HepG2 (cell line): ENCODE data around the gene KMT2B. TPM values are rescaled to one million over a fixed set of nuclear protein-coding genes. Genes with fewer than 3 reads are reported as not detected.

Experiments
- ATAC-seq: fragments of 200-7000 bp; cut with Tn5 transposase; 3 replicates; pipeline ENCODE4 v1.9.1; 2020; ENCODE audit warnings: mild to moderate bottlenecking, moderate library complexity
- BruUV-seq: library from RNA; stranded (reverse); fragments of 400-500 nt; replicated peaks from 2 replicates; lab custom pipeline; 2021; lab: Mats Ljungman, UMichigan
- CTCF ChIA-PET: fragments of 300-600 bp; formaldehyde crosslinking; extraction: SDS; loops from one replicate; lab custom pipeline; 2021; ENCODE audit warnings: low total read pairs, inconsistent platforms, low intra/inter-chr PET ratio; lab: Yijun Ruan, JAX
- POLR2A ChIA-PET: fragments of 350-600 bp; sonication (Branson Sonifier 250); formaldehyde crosslinking; loops from one replicate; lab custom pipeline; 2020; ENCODE audit warnings: antibody characterized with exemption, inconsistent platforms; lab: Yijun Ruan, JAX
- DNase-seq: peaks from one replicate; pipeline ENCODE4 v3.0.0-alpha.2; 2015; ENCODE audit warnings: low spot score
- FAIRE-seq: peaks from 3 replicates; lab custom pipeline; 2011; peaks lifted over from hg19 to GRCh38; lab: Jason Lieb, UNC
- H2AFZ ChIP-seq: one replicate; pipeline ENCODE4 v1.6.1; 2011; ENCODE audit warnings: low read length, inconsistent platforms
- H3K27ac ChIP-seq: fragments of 300-600 bp; 3 replicates; pipeline ENCODE4 v1.8.0; 2011; ENCODE audit warnings: mixed run types, mild to moderate bottlenecking, mixed read lengths, low read length, inconsistent platforms; ENCODE audit not compliant: insufficient read depth; ENCODE audit errors: extremely low read length
- H3K27me3 ChIP-seq, 2 experiments: fragments of 200-600 bp in 1 of 2; 2 replicates in 1 of 2; 3 replicates in 1 of 2; pipeline versions ENCODE4 v1.6.0 to v1.8.0; 2011; ENCODE audit warnings: low read length in 2 of 2, mild to moderate bottlenecking in 2 of 2, moderate library complexity in 2 of 2, inconsistent platforms in 1 of 2; ENCODE audit not compliant: insufficient read depth in 2 of 2, control insufficient read depth in 1 of 2
- H3K36me3 ChIP-seq, 2 experiments: fragments of 200-600 bp in 1 of 2; replicated peaks in 1 of 2; 2 replicates in 1 of 2; 3 replicates in 1 of 2; pipeline versions ENCODE4 v1.5.1 to v1.8.0; 2011; ENCODE audit warnings: low read length in 2 of 2, inconsistent platforms in 1 of 2; ENCODE audit not compliant: insufficient read depth in 2 of 2, control insufficient read depth in 1 of 2
- H3K4me1 ChIP-seq: 2 replicates; pipeline ENCODE4 v1.5.1; 2012; ENCODE audit warnings: low read length, inconsistent platforms; ENCODE audit not compliant: insufficient read depth
- H3K4me2 ChIP-seq: 2 replicates; pipeline ENCODE4 v1.6.0; 2011; ENCODE audit warnings: low read depth, low read length, inconsistent platforms
- H3K4me3 ChIP-seq, 3 experiments: fragments of 200-600 bp in 1 of 3; sonication (generic), shearing (Covaris generic) in 1 of 3; replicated peaks in 1 of 3; 2 replicates each; pipeline ENCODE4 v1.5.1; 2011 to 2016; ENCODE audit warnings: low read length in 3 of 3, inconsistent platforms in 2 of 3, low read depth in 2 of 3, mild to moderate bottlenecking in 2 of 3, control low read depth in 1 of 3, mixed read lengths in 1 of 3; ENCODE audit not compliant: insufficient read depth in 1 of 3
- H3K79me2 ChIP-seq: one replicate; pipeline ENCODE4 v1.6.1; 2011; ENCODE audit warnings: low read length, inconsistent platforms; ENCODE audit not compliant: insufficient read depth
- H3K9ac ChIP-seq: 2 replicates; pipeline ENCODE4 v1.6.0; 2011; ENCODE audit warnings: mild to moderate bottlenecking, low read depth, low read length, inconsistent platforms; ENCODE audit not compliant: insufficient read depth
- H3K9me3 ChIP-seq: 2 replicates; pipeline ENCODE4 v1.5.1; 2012; ENCODE audit warnings: mild to moderate bottlenecking, low read length
- H4K20me1 ChIP-seq: 2 replicates; pipeline ENCODE4 v1.6.0; 2011; ENCODE audit warnings: inconsistent platforms, mild to moderate bottlenecking, low read length, moderate library complexity; ENCODE audit not compliant: insufficient read depth
- AFF4 ChIP-seq: sonication (generic); formaldehyde crosslinking; IDR thresholded peaks from 2 replicates; pipeline ENCODE4 v1.4.0; 2020; ENCODE audit warnings: missing genetic modification reagents
- ARNT ChIP-seq: fragments of 450-650 bp; IDR thresholded peaks from 2 replicates; pipeline ENCODE4 v1.6.1; 2017
- BRD4 ChIP-seq: sonication (generic); formaldehyde crosslinking; IDR thresholded peaks from 2 replicates; pipeline ENCODE4 v1.4.0; 2020; ENCODE audit warnings: missing genetic modification reagents
- MXD4 ChIP-seq: IDR thresholded peaks from 2 replicates; pipeline ENCODE4 v1.6.1; 2016; ENCODE audit warnings: mild to moderate bottlenecking, missing biosample characterization, missing genetic modification reagents
- PREB ChIP-seq: sonication (generic); formaldehyde crosslinking; IDR thresholded peaks from 2 replicates; pipeline ENCODE4 v1.4.0; 2020; ENCODE audit warnings: missing genetic modification reagents
- U2AF2 ChIP-seq: fragments of 200-400 bp; formaldehyde crosslinking; IDR thresholded peaks from 2 replicates; pipeline ENCODE4 v1.6.1; 2017; ENCODE audit warnings: low read depth, mild to moderate bottlenecking, low read length
- ZNF547 ChIP-seq: sonication (generic); formaldehyde crosslinking; IDR thresholded peaks from 2 replicates; pipeline ENCODE4 v1.5.1; 2020; ENCODE audit warnings: mild to moderate bottlenecking, missing genetic modification reagents
- ZSCAN20 ChIP-seq: sonication (generic); formaldehyde crosslinking; IDR thresholded peaks from 2 replicates; pipeline ENCODE4 v1.4.0; 2020; ENCODE audit warnings: missing genetic modification reagents, mild to moderate bottlenecking, borderline replicate concordance
- WGBS: methylation state at CpG from one replicate; pipeline ENCODE4 v1.1.6; 2017; ENCODE audit warnings: low lambda C conversion rate; 5-methylcytosine and 5-hydroxymethylcytosine counted together
- in situ Hi-C: cut with HindIII; loops from 2 replicates; pipeline ENCODE4 v1.10.0; 2017; ENCODE audit warnings: low pct_unique_long_range_greater_than_20kb; ENCODE audit not compliant: extremely low pct_ligation_motif_present
- intact Hi-C: fragments of 100-400 bp; cut with micrococcal nuclease; formaldehyde crosslinking; loops from one replicate; pipeline ENCODE4 v1.10.0; 2022; ENCODE audit not compliant: unreplicated experiment
- polyA plus RNA-seq, 8 experiments: library from polyadenylated mRNA; depleted of rRNA in 3 of 8; stranded (reverse) in 7 of 8; unstranded in 1 of 8; fragments of >200 nt; fragmentation: Illumina TruSeq in 4 of 8; extraction: Trizol in 4 of 8; gene quantifications; 2 replicates each; pipeline versions ENCODE4 v1.2.1 to v1.2.3, GENCODE V29; 2011 to 2016; ENCODE audit warnings: low read depth in 4 of 8, missing spikeins in 1 of 8, mixed read lengths in 1 of 8; ENCODE audit not compliant: insufficient read depth in 1 of 8
- total RNA-seq, 5 experiments: library from RNA; depleted of rRNA; stranded (reverse); fragments of >200 nt; fragmentation: Illumina TruSeq; extraction: Trizol; gene quantifications; 2 replicates each; pipeline ENCODE4 v1.2.3, GENCODE V29; 2016; ENCODE audit warnings: low read depth in 1 of 5

Gene KMT2B
- total and polyA plus RNA-seq, 2 of the 13 experiments (the other 11 are each of a cell fraction or from before 2014, with no cell fraction given): 6.2 to 16.9 TPM

GRCh38 chr19:35779033-35779432, 61.2 kb downstream of the KMT2B start:
- WGBS: 94% methylated on average over 8 of the region's 8 CpGs

GRCh38 chr19:35780058-35780457, 62.3 kb downstream of the KMT2B start:
- TF ChIP-seq AFF4 (CRISPR knock-in tag) (no peak), ZNF547 (CRISPR knock-in tag) (no peak)
- WGBS: 96% methylated on average over 13 of the region's 16 CpGs
- in situ Hi-C loops: no loop called here
- Histone ChIP-seq H3K9ac (no peak overlapping the region), H2AFZ (no peak overlapping the region), H3K9me3 (no peaks in the 10 kb centered on the region), H3K4me1 (peaks cover 38% of the 10 kb centered on the region), H3K79me2 (no peaks in the 10 kb centered on the region), H3K27me3 (no peaks in the 10 kb centered on the region), H4K20me1 (no peaks in the 10 kb centered on the region), H3K36me3 (peaks cover 0 to 2% of the 10 kb centered on the region in 2 experiments; a peak in 2 of 5 replicates), H3K4me3 (no peak overlapping the region), H3K27ac (no peak overlapping the region), H3K4me2 (no peak overlapping the region)
- no TSS peak for BruUV-seq
- ChIA-PET CTCF (no interaction called here), POLR2A (no interaction called here)
- FAIRE-seq (no peak), ATAC-seq (no peak), DNase-seq (no peak)
- intact Hi-C loops: no loop called here

More at GRCh38 chr19:35779033-35779432, 61.2 kb downstream of the KMT2B start:
- Histone ChIP-seq H2AFZ (no peak overlapping the region), H3K4me2 (no peak overlapping the region), H3K27me3 (no peaks in the 10 kb centered on the region), H3K79me2 (no peaks in the 10 kb centered on the region), H3K9ac (no peak overlapping the region), H4K20me1 (no peaks in the 10 kb centered on the region), H3K4me3 (no peak overlapping the region), H3K36me3 (peaks cover 0 to 2% of the 10 kb centered on the region in 2 experiments; a peak in 2 of 5 replicates), H3K9me3 (no peaks in the 10 kb centered on the region), H3K27ac (no peak overlapping the region), H3K4me1 (peaks cover 47% of the 10 kb centered on the region)
- no TSS peak for BruUV-seq
- DNase-seq (no peak), ATAC-seq (no peak), FAIRE-seq (no peak)
- TF ChIP-seq ARNT (no peak), U2AF2 (no peak), MXD4 (CRISPR knock-in tag) (no peak), BRD4 (no peak), PREB (CRISPR knock-in tag) (no peak), ZSCAN20 (CRISPR knock-in tag) (no peak)
- POLR2A ChIA-PET: no interaction called here
- intact Hi-C loops: loop anchor here (5.0 kb wide), 1 partner anchor 33 kb away; the partner anchor contains the start of gene PRODH2
- in situ Hi-C loops: no loop called here
- CTCF ChIA-PET: no interaction called here
